Measurements from ENCODE around the gene ARPC2. TPM values are rescaled to one million over a fixed set of nuclear protein-coding genes. Genes with fewer than 3 reads are reported as not detected.
"Not testable (repeated sequence)": the region's sequence is repeated elsewhere in the genome, so short reads cannot be mapped to it uniquely, and the experiment has no call there.

The ARPC2 gene
- total RNA-seq, 1 experiment from 2014 or later: 290 TPM

- DNase-seq (ENCODE audit: low spot score): no peak
Observed at GRCh38 chr2:218270721-218271486, 53.9 kb downstream of the ARPC2 start.

- no peak for DNase-seq (ENCODE audit: low spot score)
Observed at GRCh38 chr2:218271487-218271797, 54.5 kb downstream of the ARPC2 start.

GRCh38 chr2:218271865-218272530 lies 55.0 kb downstream of the ARPC2 start:
- DNase-seq (ENCODE audit: low spot score): no peak

- peak; percentile 87 for DNase-seq (ENCODE audit: low spot score)
Observed at GRCh38 chr2:218272531-218273212, 55.7 kb downstream of the ARPC2 start.

- DNase-seq (ENCODE audit: low spot score): not testable (repeated sequence)
Observed at GRCh38 chr2:218273214-218273907, 56.4 kb downstream of the ARPC2 start.

GRCh38 chr2:218273908-218274249 lies 56.9 kb downstream of the ARPC2 start:
- DNase-seq (ENCODE audit: low spot score): no peak

- DNase-seq (ENCODE audit: low spot score): no peak
Observed at GRCh38 chr2:218274586-218274985, 57.6 kb downstream of the ARPC2 start.

- no peak for DNase-seq (ENCODE audit: low spot score)
Observed at GRCh38 chr2:218275371-218276072, 58.5 kb downstream of the ARPC2 start.

- no peak for DNase-seq (ENCODE audit: low spot score)
Observed at GRCh38 chr2:218276986-218277755, 60.2 kb downstream of the ARPC2 start.

- no peak for DNase-seq (ENCODE audit: low spot score)
Observed at GRCh38 chr2:218277921-218278320, 60.9 kb downstream of the ARPC2 start.

GRCh38 chr2:218278531-218279360 lies 61.8 kb downstream of the ARPC2 start:
- DNase-seq (ENCODE audit: low spot score): no peak

GRCh38 chr2:218280260-218280870 lies 63.4 kb downstream of the ARPC2 start:
- DNase-seq (ENCODE audit: low spot score): no peak

GRCh38 chr2:218281449-218281848 lies 64.5 kb downstream of the ARPC2 start:
- no peak for DNase-seq (ENCODE audit: low spot score)

- no peak for DNase-seq (ENCODE audit: low spot score)
Observed at GRCh38 chr2:218282173-218282991, 65.4 kb downstream of the ARPC2 start.

- no peak for DNase-seq (ENCODE audit: low spot score)
Observed at GRCh38 chr2:218284106-218284811, 67.3 kb downstream of the ARPC2 start.

- no peak for DNase-seq (ENCODE audit: low spot score)
Observed at GRCh38 chr2:218285604-218286003, 68.6 kb downstream of the ARPC2 start.

GRCh38 chr2:218286570-218287459 lies 69.8 kb downstream of the ARPC2 start:
- DNase-seq (ENCODE audit: low spot score): peak; percentile 90

Data from H4 (cell line).